ENCODE data around the gene TMBIM4.
"Not testable (repeated sequence)": the region's sequence is repeated elsewhere in the genome, so short reads cannot be mapped to it uniquely, and the experiment has no call there.

TMBIM4 gene

GRCh38 chr12:66169221-66170170 is at the start of gene TMBIM4:
Gene TMBIM4 (minus strand): TSS chr12:66169996. CDS start chr12:66169951, 45 bp downstream.
- DNase-seq (ENCODE audit: low spot score): peak; percentile 88

GRCh38 chr12:66217342-66217917 is 47.6 kb upstream of the TMBIM4 start:
- DNase-seq (ENCODE audit: low spot score): no peak

GRCh38 chr12:66213011-66213410 is 43.2 kb upstream of the TMBIM4 start:
- not testable (repeated sequence) for DNase-seq (ENCODE audit: low spot score)

GRCh38 chr12:66211573-66211972 is 41.8 kb upstream of the TMBIM4 start:
- not testable (repeated sequence) for DNase-seq (ENCODE audit: low spot score)

- DNase-seq (ENCODE audit: low spot score): peak; percentile 26
These were observed 41.0 kb upstream of the TMBIM4 start for GRCh38 chr12:66210840-66211239.

- no peak for DNase-seq (ENCODE audit: low spot score)
These were observed 36.3 kb upstream of the TMBIM4 start for GRCh38 chr12:66206141-66206540.

- no peak for DNase-seq (ENCODE audit: low spot score)
These were observed 34.0 kb upstream of the TMBIM4 start for GRCh38 chr12:66203820-66204219.

GRCh38 chr12:66199831-66200509 is 30.2 kb upstream of the TMBIM4 start:
- DNase-seq (ENCODE audit: low spot score): no peak

GRCh38 chr12:66199141-66199540 is 29.3 kb upstream of the TMBIM4 start:
- DNase-seq (ENCODE audit: low spot score): no peak

- DNase-seq (ENCODE audit: low spot score): peak; percentile 38
These were observed 27.7 kb upstream of the TMBIM4 start for GRCh38 chr12:66197495-66197921.

- DNase-seq (ENCODE audit: low spot score): no peak
These were observed 27.0 kb upstream of the TMBIM4 start for GRCh38 chr12:66196806-66197205.

GRCh38 chr12:66195242-66195641 is 25.4 kb upstream of the TMBIM4 start:
- no peak for DNase-seq (ENCODE audit: low spot score)

- no peak for DNase-seq (ENCODE audit: low spot score)
These were observed 24.3 kb upstream of the TMBIM4 start for GRCh38 chr12:66194122-66194521.

- DNase-seq (ENCODE audit: low spot score): no peak
These were observed 21.8 kb upstream of the TMBIM4 start for GRCh38 chr12:66191547-66192126.

GRCh38 chr12:66190519-66191370 is 20.9 kb upstream of the TMBIM4 start:
- DNase-seq (ENCODE audit: low spot score): no peak

GRCh38 chr12:66189889-66190288 is 20.1 kb upstream of the TMBIM4 start:
- DNase-seq (ENCODE audit: low spot score): no peak

- peak; percentile 30 for DNase-seq (ENCODE audit: low spot score)
These were observed 19.7 kb upstream of the TMBIM4 start for GRCh38 chr12:66189486-66189843.

- DNase-seq (ENCODE audit: low spot score): peak; percentile 50
These were observed 19.0 kb upstream of the TMBIM4 start, which contains the start of gene IRAK3 for GRCh38 chr12:66188584-66189485. Gene IRAK3 (plus strand): TSS chr12:66189214. CDS start chr12:66189300, 86 bp downstream.

- no peak for DNase-seq (ENCODE audit: low spot score)
These were observed 18.0 kb upstream of the TMBIM4 start for GRCh38 chr12:66187821-66188220.

- DNase-seq (ENCODE audit: low spot score): no peak
These were observed 17.2 kb upstream of the TMBIM4 start for GRCh38 chr12:66187036-66187435.

Data from AG08395 (cell line).